Motor neuron (in vitro differentiated cells): ENCODE results near the gene C4A. TPM values are rescaled to one million over a fixed set of nuclear protein-coding genes. Genes with fewer than 3 reads are reported as not detected.

Source experiments
- ATAC-seq, 8 experiments: fragments of 200-7000 bp; cut with Tn5 transposase; replicated peaks in 6 of 8; 2 replicates each; pipeline ENCODE4 v1.8.0; 2021; ENCODE audit warnings: mild to moderate bottlenecking in 8 of 8, moderate library complexity in 8 of 8
- H3K27ac ChIP-seq, 2 donors: fragments of 250-450 bp; sonication (Bioruptor Pico); 2 replicates each; pipeline ENCODE4 v1.9.0; 2021; ENCODE audit warnings: antibody characterized with exemption in 2 of 2, mild to moderate bottlenecking in 2 of 2, moderate library complexity in 1 of 2
- H3K4me1 ChIP-seq, 2 donors: fragments of 250-450 bp; sonication (Bioruptor Pico); replicated peaks in 1 of 2; 2 replicates each; pipeline ENCODE4 v1.6.1; 2021; ENCODE audit warnings: antibody characterized with exemption in 2 of 2, mild to moderate bottlenecking in 2 of 2, moderate library complexity in 1 of 2
- H3K4me3 ChIP-seq, 5 donors: fragments of 250-450 bp; sonication (Bioruptor Pico); 2 replicates each; pipeline ENCODE4 v1.9.0; 2021; ENCODE audit warnings: antibody characterized with exemption in 5 of 5, mild to moderate bottlenecking in 5 of 5, moderate library complexity in 4 of 5
- WGBS, 10 experiments: fragments of 450-650 bp; shearing (Covaris generic); methylation state at CpG; one replicate each; pipeline ENCODE4 v1.0.0; 2022; 5-methylcytosine and 5-hydroxymethylcytosine counted together
- in situ Hi-C, 9 experiments: fragments of 400-800 bp; cut with MboI; loops; one replicate each; pipeline ENCODE4 v1.15.0; 2021; ENCODE audit warnings: low sequenced_read_pairs in 9 of 9, low pct_unique_long_range_greater_than_20kb in 2 of 9; ENCODE audit not compliant: unreplicated experiment in 9 of 9
- total RNA-seq, 8 experiments: library from RNA; unstranded; fragments of 300-600 nt; gene quantifications; 2 replicates each; pipeline versions ENCODE4 v1.2.3 to v1.2.4, GENCODE V29; 2022

Gene C4A
- total RNA-seq, 8 experiments from 2014 or later: 3.1 to 631 (median 17.1) TPM

DNA sequence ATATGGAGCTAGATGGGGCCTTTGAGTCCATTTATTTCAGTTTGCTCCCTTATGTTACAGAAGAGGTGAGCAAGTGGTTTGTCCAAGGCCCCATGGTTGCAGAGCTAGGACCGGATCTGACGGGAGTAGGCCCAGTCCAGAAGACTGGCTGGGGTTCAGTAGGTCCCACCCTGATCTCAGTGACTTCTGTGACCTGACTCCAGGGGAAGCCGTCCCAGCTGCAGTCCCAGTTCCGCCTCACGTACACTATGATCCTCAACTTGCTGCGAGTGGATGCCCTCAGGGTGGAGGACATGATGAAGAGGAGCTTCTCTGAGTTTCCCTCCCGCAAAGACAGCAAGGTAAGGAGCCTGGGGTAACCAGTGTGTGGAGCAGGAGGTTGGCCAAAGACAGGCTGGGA lies 15.4 kb upstream of the C4A start:
- no peak overlapping the region for H3K27ac ChIP-seq
- peaks cover 11 to 18% of the 10 kb centered on the region in 2 donors for H3K4me1 ChIP-seq
- H3K4me3 ChIP-seq: no peak overlapping the region
- 71 to 100% (median 85%) methylated on average over 1 to 5 of the region's 7 CpGs; no CpG with 5 or more reads in 3 of the 10 experiments for WGBS, 10 experiments
- in situ Hi-C loops: loop anchor here in 1 of 9 experiments (25.0 kb wide), 1 partner anchor 279 kb away; the partner anchor contains the start of gene LY6G5C
- ATAC-seq: no peak

- WGBS, 10 experiments: 50 to 100% (median 92%) methylated on average over 1 to 6 of the region's 10 CpGs; no CpG with 5 or more reads in 3 of the 10 experiments
- H3K27ac ChIP-seq: no peak overlapping the region
- in situ Hi-C loops: loop anchor here in 1 of 9 experiments (25.0 kb wide), 1 partner anchor 280 kb away; the partner anchor contains the start of gene LY6G5C
Observed at GRCh38 chr6:31966997-31967925, 14.6 kb upstream of the C4A start.

DNA sequence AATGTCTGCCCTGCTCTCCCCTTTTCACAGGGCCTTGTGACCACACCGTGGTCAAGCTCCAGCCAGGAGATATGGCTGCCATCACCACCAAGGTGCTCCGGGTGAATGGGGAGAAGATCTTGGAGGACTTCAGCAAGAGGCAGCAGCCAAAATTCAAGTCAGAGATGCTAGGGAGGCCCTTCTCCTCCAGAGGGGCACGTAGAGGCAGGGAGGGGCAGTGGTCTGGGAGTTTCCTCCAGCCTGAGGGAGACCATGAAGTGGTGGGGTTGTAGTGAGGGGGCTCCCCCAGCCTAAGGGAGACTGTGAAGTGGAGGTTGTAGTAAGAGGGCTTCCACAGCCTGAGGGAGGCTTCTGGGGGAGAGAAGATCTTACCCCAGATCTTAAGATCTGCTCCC lies 13.9 kb upstream of the C4A start:
- H3K27ac ChIP-seq: no peak overlapping the region
- WGBS, 10 experiments: 0 to 100% (median 80%) methylated on average over 1 to 2 of the region's 3 CpGs; no CpG with 5 or more reads in 7 of the 10 experiments
- in situ Hi-C loops: loop anchor here in 1 of 9 experiments (25.0 kb wide), 1 partner anchor 281 kb away; the partner anchor contains the start of gene LY6G5C
- H3K4me1 ChIP-seq: peaks cover 11 to 18% of the 10 kb centered on the region in 2 donors
- no peak for ATAC-seq
- H3K4me3 ChIP-seq: no peak overlapping the region

More at GRCh38 chr6:31966997-31967925, 14.6 kb upstream of the C4A start:
- Histone ChIP-seq H3K4me1 (peaks cover 11 to 18% of the 10 kb centered on the region in 2 donors), H3K4me3 (no peak overlapping the region)
- ATAC-seq: no peak

- H3K27ac ChIP-seq: no peak overlapping the region
- peaks cover 15 to 21% of the 10 kb centered on the region in 2 donors for H3K4me1 ChIP-seq
- no peak overlapping the region for H3K4me3 ChIP-seq
- in situ Hi-C loops: loop anchor here in 1 of 9 experiments (25.0 kb wide), 1 partner anchor 281 kb away; the partner anchor contains the start of gene LY6G5C
- ATAC-seq: no peak
- 100% methylated on average over 2 of the region's 11 CpGs; no CpG with 5 or more reads in 9 of the 10 experiments for WGBS, 10 experiments
Observed at GRCh38 chr6:31968326-31968725, 13.5 kb upstream of the C4A start.

GRCh38 chr6:31968791-31969711 lies 12.8 kb upstream of the C4A start:
- Histone ChIP-seq H3K4me1 (peaks cover 19 to 24% of the 10 kb centered on the region in 2 donors), H3K4me3 (no peak overlapping the region), H3K27ac (no peak overlapping the region)
- ATAC-seq: no peak
- in situ Hi-C loops: loop anchor here in 1 of 9 experiments (25.0 kb wide), 1 partner anchor 282 kb away; the partner anchor contains the start of gene LY6G5C
- WGBS, 10 experiments: 84 to 100% (median 96%) methylated on average over 2 to 4 of the region's 23 CpGs; no CpG with 5 or more reads in 7 of the 10 experiments

DNA sequence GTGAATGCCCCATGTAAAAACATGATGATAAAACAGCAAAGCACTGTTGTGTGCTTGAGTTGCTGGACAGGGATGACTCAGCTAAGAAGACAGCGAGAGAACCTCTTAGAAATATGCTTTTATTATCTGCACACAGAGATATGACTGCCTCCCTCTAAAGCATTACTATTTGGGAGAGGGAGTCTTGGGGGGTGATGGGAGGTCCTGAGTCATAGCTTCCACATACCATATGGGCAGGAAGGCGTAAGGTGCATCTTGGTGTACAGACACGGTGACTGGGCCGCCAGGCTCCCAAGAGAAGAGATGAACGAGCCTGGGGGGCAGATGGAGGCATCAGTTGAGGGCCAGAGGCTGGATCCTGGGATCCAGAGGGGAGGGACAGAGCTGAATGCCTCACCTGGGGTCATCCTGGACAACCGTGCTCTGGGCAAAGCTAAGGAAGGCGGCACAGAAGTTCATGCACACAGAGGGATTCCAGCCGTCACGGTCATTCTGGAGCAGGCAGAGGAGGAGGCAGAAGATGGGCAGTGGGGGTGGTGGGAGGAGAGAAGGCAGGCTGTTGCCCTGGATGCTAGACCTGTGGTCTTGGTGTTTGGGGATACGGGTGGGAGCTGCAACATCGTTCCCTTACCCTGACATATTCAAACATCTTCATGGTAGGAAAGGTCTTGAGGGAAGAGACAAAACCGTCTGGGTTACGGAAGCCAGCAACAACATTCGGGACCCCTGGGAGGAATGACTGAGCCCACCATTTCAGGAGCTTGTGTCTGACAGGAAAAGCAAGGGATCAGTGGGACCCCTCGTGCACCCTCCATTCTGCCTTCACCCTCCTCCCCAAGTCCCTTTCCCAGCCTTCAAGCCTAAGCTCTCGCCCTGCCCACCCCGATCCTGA lies 11.9 kb upstream of the C4A start:
- H3K4me1 ChIP-seq: peaks cover 19 to 24% of the 10 kb centered on the region in 2 donors
- ATAC-seq: no peak
- peak overlapping the region; percentile 96 to 97 for H3K27ac ChIP-seq
- 60 to 94% (median 86%) methylated on average over 2 to 11 of the region's 17 CpGs; no CpG with 5 or more reads in 4 of the 10 experiments for WGBS, 10 experiments
- peak overlapping the region in 3 of 5 donors; percentile 56 to 85 (median 67) for H3K4me3 ChIP-seq
- in situ Hi-C loops: loop anchor here in 1 of 9 experiments (25.0 kb wide), 1 partner anchor 283 kb away; the partner anchor contains the start of gene LY6G5C

DNA sequence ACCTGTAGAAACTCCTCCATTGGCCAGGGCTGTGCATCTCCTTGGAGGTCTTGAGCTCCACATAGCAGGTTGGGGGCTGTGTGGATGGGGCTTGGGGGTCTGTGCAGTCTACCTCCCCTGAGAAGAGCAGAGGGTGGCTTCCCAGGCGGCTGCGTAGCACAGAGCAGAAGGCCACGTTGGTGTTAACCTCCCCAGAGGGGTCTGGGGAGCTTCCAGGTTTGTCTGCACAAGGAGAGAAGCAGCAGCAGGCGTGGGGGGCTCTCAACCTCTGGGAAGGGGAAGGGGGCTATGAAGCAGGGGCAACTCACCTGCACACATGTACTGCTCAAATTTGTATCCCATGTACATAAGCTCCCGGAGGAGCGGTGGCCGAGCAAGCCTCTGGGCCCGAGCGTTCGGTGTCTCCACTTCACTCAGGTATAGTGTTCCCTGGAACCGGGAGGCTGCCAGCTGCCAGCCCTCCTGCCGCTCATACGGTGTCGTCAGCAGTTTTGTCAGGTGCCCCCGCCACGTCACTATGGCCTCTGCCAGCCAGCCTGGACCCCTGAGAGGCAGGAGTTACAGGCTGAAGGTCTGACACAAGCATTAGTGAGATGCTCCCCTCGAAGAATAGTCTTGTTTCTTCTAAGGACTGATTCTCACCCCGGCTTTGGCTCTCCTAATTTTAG lies 11.1 kb upstream of the C4A start:
- ATAC-seq: no peak
- Histone ChIP-seq H3K4me3 (peak overlapping the region; percentile 56 to 85 (median 66)), H3K27ac (peak overlapping the region; percentile 96 to 97), H3K4me1 (peaks cover 19 to 24% of the 10 kb centered on the region in 2 donors)
- WGBS, 10 experiments: 70 to 100% (median 93%) methylated on average over 1 to 3 of the region's 18 CpGs; no CpG with 5 or more reads in 5 of the 10 experiments
- in situ Hi-C loops: loop anchor here in 1 of 9 experiments (25.0 kb wide), 1 partner anchor 283 kb away; the partner anchor contains the start of gene LY6G5C

DNA sequence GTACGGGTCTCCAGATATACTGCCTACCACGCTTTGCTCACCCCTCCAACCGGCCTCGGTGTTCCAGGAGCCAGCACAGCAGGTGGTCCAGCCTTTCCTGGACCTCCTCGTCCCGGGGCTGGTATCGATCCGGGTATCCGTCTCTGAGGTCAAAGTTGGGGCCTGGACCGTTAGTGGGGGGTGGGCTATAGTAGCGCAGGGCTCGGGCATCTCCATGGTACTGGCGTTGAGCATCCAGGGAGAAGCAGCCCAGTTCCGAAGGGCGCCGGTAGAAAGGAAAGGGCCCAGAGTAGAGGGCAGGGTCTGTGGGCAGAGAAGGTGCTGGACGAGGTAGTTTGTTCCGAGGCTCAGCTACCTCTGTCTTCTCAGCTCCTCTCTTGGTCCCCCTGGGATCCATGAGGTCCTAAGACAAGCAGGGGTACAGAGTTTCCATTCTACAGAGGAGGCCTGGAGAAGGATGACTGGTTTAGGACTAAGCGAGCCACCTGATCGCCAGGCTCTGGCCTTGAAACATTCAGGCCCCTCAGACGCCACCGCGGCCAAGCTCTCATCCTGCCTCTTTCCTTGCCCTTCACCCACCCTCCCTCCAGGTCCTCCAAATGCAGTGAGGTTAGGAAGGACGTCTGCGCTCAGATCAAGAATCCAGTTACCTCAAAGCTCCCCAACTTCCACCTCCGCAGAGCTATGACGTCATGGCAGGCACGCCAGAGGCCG lies 10.4 kb upstream of the C4A start:
- 0 to 84% (median 24%) methylated on average over 2 to 16 of the region's 29 CpGs for WGBS, 10 experiments
- Histone ChIP-seq H3K4me3 (peak overlapping the region; percentile 56 to 85 (median 66)), H3K4me1 (peaks cover 19 to 24% of the 10 kb centered on the region in 2 donors), H3K27ac (peak overlapping the region; percentile 96 to 97)
- in situ Hi-C loops: loop anchor here in 1 of 9 experiments (25.0 kb wide), 1 partner anchor 284 kb away; the partner anchor contains the start of gene LY6G5C
- peak in 1 of 8 experiments; percentile 0 for ATAC-seq

- Histone ChIP-seq H3K4me3 (peak within 1 kb of the TSS; percentile 56 to 85 (median 66)), H3K4me1 (peaks cover 19 to 24% of the 10 kb centered on the region in 2 donors), H3K27ac (peak within 1 kb of the TSS; percentile 96 to 97)
- ATAC-seq: peak; percentile 84 to 93 (median 91)
- WGBS, 10 experiments: 0 to 4% (median 0%) methylated on average over 1 to 20 of the region's 62 CpGs; no CpG with 5 or more reads in 3 of the 10 experiments
- in situ Hi-C loops: loop anchor here in 1 of 9 experiments (25.0 kb wide), 1 partner anchor 285 kb away; the partner anchor contains the start of gene LY6G5C
Observed at GRCh38 chr6:31971993-31972708, 9.7 kb upstream of the C4A start, which contains the start of gene DXO. DXO (minus strand) TSS chr6:31972138; CDS start chr6:31971675, 463 bp downstream.
